WTC11 (cell line): Measurements from ENCODE around the gene OR52N1. TPM values are rescaled to one million over a fixed set of nuclear protein-coding genes. Genes with fewer than 3 reads are reported as not detected.

ENCODE experiments used
- total RNA-seq: library from RNA; stranded (reverse); gene quantifications from 3 replicates; pipeline ENCODE4 v1.2.3, GENCODE V29; 2021

OR52N1 gene
- total RNA-seq, 1 experiment from 2014 or later = not detected

Other genes starting within 250 kb of the OR52N1 start
- not detected in 3 replicates for gene OR52H1, start 242.7 kb downstream of the OR52N1 start, total RNA-seq
- gene OR52B6, start 210.4 kb downstream of the OR52N1 start, total RNA-seq = not detected in 3 replicates
- gene TRIM6, start 194.6 kb downstream of the OR52N1 start, total RNA-seq = 25.4 to 30.2 TPM (median 30.0 TPM) in 3 replicates
- gene TRIM34, start 166.3 kb downstream of the OR52N1 start, total RNA-seq = 0.66 to 1.6 TPM (median 0.71 TPM) in 3 replicates
- 31.8 to 35.3 TPM (median 32.8 TPM) in 3 replicates for gene TRIM5, start 106.2 kb downstream of the OR52N1 start, total RNA-seq
- 69.1 to 78.9 TPM (median 75.9 TPM) in 3 replicates for gene TRIM22, start 101.5 kb downstream of the OR52N1 start, total RNA-seq
- 0.09 to 0.17 TPM (median 0.11 TPM) in 3 replicates for gene OR56B1, start 54.8 kb downstream of the OR52N1 start, total RNA-seq
- gene OR52N4, start 37.0 kb downstream of the OR52N1 start, total RNA-seq = 0.23 to 0.52 TPM (median 0.44 TPM) in 3 replicates
- gene OR52N5, start 7.9 kb downstream of the OR52N1 start, total RNA-seq = 0.07 TPM in 1 of 3 replicates, not detected in the others
- 0.25 to 0.34 TPM in 2 of 3 replicates, not detected in the other for gene OR52N2, start 17.7 kb upstream of the OR52N1 start, total RNA-seq
- not detected in 3 replicates for gene OR52E6, start 50.6 kb upstream of the OR52N1 start, total RNA-seq
- gene OR52E8, start 66.4 kb upstream of the OR52N1 start, total RNA-seq = not detected in 3 replicates
- not detected in 3 replicates for gene OR52E4, start 89.4 kb upstream of the OR52N1 start, total RNA-seq
- not detected in 3 replicates for gene OR52E5, start 101.9 kb upstream of the OR52N1 start, total RNA-seq
- not detected in 3 replicates for gene OR56A3, start 151.0 kb upstream of the OR52N1 start, total RNA-seq
- gene OR56A5, start 177.2 kb upstream of the OR52N1 start, total RNA-seq = 0.27 TPM in 1 of 3 replicates, not detected in the others
- 0.15 to 0.44 TPM in 2 of 3 replicates, not detected in the other for gene OR52L1, start 195.7 kb upstream of the OR52N1 start, total RNA-seq
- gene OR56A4, start 215.7 kb upstream of the OR52N1 start, total RNA-seq = 0.20 to 0.46 TPM (median 0.25 TPM) in 3 replicates
- gene OR56A1, start 239.5 kb upstream of the OR52N1 start, total RNA-seq = 0.14 to 0.35 TPM (median 0.14 TPM) in 3 replicates